GM18858 (cell line): ENCODE results near the gene AHI1.

ENCODE experiments used
- ATAC-seq: cut with Tn5 transposase; IDR thresholded peaks from one replicate; pipeline ENCODE4 v1.9.1; 2021; ENCODE audit not compliant: unreplicated experiment

AHI1 gene

DNA sequence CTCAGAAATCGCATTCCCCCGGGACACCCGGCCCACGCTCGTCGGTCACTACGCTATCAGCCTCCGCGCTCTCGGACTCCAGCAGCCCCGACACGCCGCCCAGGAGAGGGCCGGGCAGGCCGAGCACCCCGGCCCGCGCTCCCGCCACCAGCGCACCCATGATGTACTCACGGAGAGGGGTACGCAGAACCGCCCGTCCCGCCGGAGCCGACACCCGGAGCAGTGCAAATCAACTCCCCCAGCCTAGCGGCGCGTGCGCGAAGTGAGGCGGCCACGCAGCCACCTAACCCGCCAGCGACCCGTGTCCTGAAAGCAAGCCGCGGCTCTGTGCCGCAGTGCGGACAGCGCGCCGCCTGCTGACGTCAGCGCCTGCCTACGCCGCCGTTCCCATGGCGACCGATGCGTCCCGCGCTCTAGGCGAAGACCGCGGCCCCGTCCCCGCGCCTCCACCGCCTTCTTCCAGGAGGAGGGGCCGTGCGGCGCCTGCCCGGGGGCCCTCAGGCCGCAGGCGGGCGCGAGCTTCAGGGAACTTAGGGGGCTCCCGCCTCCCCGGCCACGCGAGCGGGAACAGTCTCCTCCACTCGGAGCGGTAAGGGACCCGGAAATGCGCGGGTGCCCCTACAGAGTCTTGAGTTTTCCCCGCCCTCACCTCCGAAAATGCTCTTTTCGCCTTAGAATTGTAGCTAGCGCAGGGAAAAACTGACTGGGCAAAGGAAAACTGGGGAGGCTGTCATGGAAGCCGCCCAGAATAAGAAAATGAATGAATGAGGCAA is at the start of gene AHI1:
AHI1 (minus strand) TSS at position 329 of the 773 bp plus-strand sequence. CDS start 5,503 bp downstream, outside the sequence.
- peak; percentile 93 for ATAC-seq

DNA sequence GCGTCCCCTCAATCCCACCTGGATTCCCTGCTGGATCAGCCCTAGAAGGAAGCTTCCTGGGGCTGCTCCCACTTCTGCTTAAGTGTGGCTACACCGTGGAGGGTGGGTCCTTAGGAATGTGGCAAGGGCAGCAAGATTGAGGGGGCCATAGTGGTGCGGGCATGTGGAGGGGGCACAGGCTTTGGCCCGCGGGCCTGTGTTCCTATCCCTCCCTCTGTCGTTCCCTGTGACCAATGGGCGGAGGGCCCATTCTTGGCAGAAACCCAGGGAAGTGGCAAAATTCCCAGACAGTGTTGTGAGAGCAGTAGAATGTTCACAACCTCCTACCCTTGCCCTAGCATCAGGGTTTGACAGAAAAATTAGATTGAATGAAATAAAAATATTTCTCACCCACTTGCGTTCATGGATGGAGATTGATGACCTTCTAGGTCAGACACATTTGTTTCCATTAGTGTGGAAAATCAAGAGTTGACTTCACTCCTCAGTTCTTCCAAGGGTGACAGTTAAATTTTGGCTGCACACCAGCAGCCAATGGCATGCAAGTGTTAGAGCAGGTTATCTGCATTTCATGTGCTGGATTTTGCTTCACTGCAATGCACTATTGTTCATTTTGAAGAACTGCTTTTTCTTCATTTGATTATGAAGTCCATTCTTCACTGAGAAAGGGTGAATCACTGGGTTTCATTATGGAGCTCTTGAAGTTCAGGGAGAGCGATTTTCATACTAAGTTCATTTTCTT is 49.3 kb upstream of the AHI1 start:
- no peak for ATAC-seq

DNA sequence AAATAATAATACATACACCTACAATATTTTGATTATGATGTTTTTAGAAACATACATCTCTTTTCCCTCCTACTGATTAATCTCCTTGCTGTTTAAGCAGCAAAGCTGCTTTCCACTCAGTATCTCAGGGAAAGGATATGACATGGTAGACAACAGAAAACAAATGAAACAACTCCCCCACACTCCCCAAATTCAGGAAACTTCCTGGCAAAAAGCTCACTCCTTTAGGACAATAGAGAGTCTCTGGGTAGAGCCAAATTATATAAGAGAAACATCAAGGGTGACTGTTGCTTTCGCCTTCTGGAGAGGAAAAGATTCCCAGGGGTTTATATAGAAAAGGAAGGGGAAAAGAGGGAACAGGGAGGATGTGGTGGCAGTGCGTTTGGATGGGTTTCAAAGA is 48.7 kb upstream of the AHI1 start:
- no peak for ATAC-seq

DNA sequence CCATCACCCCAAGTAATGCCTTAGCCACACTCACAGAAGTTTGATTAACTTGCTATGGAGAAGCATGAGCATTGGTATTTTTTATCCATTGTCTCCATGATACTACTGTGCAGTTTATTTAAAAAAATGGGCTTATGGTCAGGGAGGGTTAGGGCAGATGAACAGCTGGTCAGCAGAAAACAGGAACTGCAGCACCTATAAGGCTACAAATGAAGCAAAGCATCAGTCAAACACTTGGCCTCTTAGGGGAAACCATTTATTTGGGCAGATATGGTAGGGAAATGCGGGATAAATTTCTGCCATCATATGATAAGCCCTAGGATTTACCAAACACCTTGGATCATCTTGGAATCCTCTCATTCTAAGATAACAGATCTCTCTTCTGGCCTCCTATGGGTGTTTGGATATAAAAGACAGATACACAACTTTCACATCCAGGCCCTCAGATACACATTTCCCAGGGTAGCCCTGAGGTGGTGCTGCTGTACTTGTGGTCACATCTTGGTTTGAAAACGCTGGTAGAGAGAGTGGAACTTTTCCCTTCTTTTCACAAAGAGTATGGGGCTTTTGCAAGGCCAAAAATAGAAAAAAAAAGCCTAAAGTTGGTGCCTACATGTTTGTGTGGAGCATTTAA is 42.8 kb upstream of the AHI1 start:
- ATAC-seq: no peak

DNA sequence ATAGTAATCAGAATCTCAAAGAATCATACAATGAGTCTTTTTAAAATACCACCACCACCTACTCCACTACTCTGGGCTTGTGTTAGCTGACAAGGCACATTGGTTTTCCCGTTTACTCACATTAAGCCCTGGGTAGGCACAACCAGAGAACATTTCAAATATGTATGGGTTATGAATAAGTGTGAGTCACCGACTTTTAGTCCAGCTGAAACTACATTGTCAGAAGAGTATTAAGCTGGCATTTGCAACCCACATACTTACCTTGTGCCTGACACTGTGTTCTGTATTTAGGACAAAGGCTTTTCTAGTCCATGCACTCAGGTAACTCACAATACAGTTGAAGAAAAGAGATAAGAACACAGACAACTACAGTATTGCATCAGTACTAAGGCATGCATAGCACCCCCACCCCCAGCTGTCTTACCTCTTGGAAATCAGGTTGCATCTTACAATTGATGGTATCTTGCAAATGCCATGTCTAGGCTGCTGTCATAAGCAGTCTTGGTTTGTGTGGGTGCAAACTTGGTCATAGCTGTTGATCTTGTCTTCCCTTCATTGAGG is 40.3 kb upstream of the AHI1 start:
- ATAC-seq: no peak

DNA sequence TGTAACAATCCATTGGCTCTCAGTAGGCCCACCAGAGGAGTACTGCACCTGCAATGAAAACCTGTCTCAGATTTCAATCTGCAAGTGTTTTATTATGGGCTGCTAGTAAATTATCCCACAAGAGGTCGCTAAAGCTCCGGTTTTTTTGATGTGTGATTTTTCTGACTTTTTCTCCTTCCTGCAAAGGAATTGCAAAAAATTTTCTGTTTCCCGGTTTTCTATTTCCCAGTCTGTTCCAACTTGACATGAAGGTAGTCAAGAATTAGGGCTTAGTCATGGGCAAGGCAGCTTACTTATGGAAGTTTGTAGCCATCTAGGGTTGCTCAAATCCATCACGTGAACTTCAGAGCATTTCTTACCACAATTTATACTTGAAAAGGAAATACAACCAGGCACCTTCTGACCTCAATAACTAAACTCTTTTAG is 38.5 kb upstream of the AHI1 start:
- no peak for ATAC-seq

DNA sequence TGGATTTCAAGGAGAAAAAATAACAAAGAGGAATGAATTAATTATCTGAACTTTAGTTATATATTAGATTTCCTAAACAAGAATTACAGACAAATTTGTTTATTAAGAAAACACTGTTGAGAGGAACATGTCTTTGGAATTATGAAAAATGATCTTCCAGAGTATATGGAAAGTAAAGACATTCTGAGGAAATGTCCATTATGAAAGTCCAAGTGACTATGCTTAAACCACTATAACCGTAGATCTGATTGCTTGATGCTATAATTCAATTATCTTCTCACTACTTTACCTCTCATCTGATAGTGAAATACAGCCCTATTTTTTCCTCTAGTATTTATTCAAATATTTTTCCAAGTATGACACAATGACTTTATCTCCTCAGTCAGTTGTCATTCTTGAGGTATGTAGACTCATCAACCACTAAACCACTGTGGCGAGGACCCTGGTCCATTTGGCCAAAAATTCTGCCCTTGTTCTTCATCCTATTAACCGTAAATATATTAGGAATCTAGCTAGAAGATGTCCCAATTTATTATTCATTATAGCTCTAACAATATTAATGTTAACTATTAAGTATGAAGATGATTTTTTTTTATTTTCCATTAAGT is 37.3 kb upstream of the AHI1 start:
- ATAC-seq: no peak

DNA sequence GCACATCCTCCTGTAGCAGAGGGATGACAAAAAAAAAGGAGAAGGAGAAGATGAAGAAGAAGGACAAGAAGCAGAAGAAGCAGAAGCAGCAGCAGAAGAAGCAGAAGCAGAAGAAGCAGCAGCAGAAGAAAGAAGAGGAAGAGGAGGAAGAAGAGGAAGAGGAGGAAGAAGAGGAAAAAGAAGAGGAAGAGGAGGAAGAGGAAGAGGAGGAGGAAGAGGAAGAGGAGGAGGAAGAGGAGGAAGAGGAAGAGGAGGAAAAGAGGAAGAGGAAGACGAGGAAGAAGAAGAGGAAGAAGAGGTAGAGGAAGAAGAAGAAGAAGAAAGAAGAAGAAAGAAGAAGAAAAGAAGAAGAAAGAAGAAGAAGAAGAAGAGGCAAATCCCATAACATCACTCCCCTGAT is 35.0 kb upstream of the AHI1 start:
- ATAC-seq: no peak

DNA sequence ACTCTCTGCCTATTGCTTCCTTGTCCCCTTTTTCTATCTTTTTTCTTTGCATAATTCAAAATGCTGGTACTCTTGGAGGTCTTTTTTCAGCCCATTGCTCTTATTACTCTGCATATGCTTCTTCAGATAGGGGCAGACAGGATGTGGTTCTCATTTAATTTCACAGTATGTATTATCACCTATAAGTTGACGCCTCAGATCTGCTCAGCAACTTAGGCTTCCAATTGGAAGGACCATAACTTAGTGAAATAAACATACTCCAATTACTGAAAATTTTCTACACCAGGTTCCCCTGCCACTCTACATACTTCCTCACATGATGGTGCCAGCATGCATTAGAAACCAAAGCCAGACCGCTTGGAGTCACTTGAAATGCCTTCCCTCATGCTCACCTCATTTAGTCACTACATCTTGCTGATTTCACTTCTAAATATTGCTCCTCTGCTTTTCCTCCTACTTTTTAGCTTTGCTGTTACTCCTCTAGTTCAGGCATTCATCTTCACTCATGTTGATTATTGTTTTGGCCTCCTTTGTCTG is 34.5 kb upstream of the AHI1 start:
- no peak for ATAC-seq

DNA sequence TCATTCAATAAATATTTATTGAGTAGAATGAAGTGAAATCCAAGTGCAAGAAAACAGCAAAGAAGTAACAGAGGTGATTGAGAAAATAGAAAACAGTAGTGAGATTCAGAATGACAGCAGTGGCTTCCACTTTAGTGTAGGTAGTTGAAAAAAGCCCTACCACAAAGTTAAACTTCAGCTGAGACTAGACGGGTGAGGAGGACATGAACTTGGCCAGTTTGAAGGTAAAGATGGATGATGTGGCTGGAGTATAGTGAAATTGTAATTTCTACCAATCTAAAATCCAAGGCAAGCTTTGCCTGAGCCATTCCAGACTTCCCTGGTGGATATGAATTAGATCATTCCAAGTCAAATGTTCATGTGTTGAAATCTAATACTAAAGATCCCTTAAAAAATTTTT is 32.6 kb upstream of the AHI1 start:
- no peak for ATAC-seq

DNA sequence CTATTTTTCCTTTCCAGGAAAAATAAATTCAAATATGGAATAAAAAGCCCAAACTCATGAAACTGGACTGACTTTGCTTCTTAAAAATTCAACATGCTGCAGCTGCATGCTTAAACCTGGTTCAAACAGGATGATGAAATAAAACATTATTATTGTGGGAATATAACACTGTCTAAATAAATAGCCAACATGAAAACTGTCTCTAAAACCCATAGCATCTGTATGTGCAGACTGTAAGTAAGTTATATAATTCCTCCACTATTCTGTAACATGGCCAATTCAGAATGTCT is 30.4 kb upstream of the AHI1 start:
- ATAC-seq: no peak

DNA sequence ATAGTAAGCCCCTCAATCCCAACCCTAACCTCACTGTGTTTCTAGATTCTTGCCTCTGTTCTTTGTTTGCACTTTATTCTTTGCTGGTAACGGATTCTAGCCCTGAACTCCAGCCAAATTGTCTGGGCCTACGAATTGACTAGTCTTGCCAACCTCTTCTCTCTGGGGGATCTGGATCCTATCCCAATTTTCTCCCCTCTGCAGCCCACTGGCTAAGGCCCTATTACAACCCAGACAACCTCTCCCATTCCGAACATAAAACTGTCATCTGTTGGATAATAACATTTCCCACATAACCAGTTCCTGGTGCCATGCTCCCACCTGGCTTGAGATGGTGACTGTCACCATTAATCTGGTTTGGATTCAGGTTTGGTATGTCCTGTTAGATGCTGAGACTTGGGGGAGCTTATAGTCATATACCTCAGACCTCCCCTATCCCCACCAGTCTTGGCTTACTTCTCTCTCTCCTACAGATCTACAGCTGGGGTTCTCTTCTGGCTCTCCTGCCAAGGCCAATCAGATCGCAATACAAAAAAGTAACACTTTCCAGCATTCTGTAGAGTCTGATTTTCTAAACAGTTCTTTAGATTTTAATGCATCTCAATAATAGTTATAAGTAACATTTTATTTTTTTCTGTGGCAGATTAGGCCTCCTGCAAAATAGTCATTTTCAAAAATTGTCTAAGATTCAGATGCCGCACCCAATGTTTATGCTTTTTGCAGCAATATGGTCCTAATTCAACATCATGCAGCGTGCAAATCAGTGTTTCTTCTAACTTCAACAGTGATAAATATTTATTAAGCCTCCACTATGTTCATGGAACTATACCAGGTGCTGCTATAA is 29.8 kb upstream of the AHI1 start:
- no peak for ATAC-seq

DNA sequence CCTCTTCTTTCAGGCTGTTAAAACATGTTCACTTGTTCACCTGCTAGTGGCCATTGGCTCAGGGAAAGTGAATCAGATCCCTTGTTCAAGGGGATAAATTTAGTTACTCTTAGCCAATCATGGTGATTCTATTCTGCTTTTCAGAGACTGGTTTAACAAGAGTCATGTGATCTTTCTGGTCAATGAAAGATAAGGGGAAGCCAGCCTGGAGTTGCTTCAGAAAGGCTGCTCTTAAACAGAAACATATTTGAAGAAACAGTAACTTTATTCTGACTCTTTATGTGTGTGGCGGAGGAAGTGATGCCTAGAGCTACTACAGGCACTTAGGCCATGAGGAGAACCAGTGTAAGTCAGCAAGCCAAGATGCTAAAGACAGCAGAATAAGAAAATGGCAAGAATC is 28.1 kb upstream of the AHI1 start:
- ATAC-seq: no peak

DNA sequence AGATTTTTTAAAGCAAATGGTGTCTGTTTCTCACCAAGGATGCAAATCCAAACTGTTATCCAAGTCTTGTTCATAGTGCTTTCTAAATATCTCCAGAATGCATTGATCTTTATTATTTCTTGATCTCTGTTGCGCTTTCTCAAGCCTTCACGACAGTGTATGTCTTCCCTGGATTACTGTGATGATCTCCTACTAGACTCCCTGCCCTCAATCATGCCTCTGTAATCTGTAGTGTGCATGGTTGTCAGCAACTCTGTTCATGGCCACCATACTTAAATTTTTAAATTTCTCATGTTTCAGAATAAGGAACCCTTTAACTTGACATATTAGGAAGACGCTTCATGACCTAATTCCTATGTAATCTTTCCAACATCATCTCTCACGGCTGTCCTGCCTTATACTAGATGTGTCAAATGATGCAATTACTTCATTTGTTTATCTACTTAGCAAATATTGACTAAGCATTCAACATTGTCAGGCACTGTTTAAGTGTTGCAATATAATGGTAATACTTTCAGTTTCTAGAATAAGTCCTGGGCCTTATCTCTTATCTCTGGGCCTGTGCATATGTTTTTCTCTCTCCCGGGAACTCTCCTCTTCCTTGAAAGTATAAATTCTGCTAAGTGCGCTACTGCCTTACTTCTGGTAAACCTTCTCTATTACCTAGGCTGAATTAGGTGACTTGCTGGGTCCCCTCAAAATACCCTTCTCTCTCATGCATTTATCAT is 25.6 kb upstream of the AHI1 start:
- no peak for ATAC-seq

DNA sequence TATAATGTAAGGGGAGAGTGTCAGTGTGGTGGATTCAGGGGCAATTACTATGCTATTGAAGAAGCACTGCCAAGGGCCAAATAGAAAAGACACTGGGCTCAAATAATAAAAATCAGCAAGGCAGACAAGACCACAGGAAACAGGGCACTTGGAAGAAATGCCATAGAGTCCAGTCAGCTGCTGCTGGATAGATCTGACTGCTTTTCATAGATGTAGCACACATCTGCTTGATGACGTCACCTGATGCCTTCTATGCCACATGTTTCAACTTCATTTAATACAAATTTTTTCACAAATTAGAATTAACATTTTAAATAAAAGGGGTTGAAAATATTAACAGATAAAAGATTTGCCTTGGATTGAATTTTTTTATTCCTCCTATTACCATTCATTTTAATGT is 23.9 kb upstream of the AHI1 start:
- ATAC-seq: no peak

DNA sequence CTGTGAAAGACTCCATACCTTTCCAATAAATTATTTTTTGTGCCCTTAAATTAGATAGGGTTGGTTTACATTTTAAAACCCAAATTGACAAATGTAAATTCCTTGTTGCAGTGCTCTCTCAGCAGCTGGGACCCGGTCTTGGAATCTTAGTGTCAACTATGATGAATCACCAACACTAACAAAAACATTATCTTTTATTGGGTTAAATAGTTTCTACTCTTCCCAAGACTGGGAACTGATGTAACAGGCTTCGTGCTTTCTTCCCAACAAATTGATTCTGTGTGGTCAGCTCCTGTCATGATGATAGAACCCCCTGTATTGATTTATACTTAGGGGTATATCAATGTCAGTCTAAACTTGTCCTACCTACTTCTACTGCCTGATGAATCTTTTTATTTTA is 23.2 kb upstream of the AHI1 start:
- ATAC-seq: no peak

DNA sequence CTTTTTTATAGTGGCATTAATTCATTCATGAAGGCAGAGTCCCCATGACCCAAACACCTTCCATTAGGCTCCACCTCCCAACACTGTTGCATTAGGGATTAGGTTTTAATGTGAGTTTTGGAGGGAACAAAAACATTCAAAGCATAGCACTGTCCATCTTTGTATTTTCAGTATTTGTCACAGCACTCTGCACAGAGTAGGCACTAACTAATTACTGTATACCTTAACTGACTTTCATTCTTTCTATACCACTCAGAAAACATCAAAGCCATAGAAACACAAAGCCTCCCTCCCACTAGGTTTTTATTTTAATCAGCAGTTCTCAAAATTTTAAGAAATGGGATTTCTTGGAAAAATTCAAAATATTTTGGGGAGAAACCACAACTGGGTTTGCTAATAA is 21.8 kb upstream of the AHI1 start:
- no peak for ATAC-seq

DNA sequence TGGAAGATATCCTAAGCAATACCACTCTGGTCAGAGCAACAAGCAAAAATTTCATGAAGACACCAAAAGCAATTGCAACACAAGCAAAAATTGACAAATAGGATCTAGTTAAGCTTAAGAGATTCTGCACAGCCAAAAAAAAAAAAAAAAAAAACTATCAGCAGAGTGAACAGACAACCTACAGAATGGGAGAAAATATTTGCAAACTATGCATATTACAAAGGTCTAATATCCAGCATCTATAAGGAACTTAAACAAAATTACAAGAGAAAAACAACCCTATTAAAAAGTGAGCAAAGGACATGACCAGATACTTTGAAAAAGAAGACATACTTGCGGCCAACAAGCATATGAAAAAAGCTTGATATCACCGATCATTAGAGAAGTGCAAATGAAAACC is 20.0 kb upstream of the AHI1 start:
- ATAC-seq: no peak

DNA sequence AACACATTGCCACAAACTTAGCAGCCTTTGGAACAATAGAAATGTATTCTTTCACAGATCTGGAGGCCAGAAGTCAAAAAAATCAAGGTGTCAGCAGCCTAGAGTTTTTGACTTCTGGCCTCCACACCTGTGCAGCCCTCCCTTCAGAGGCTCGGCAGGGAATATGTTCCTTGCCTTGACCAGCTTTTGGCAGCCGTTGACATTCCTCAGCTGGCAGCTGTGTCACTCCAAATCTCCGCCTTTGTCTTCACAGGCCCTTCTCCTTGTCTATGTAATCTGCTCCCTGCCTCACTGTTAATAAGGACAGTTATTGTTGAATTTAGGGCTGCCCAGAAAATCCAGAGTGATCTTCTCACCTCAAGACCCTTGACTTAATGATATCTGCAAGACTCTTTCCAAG is 17.2 kb upstream of the AHI1 start:
- ATAC-seq: no peak
